Cardiac muscle cell (in vitro differentiated cells and primary cell): ENCODE results near the gene CARM1. TPM values are rescaled to one million over a fixed set of nuclear protein-coding genes. Genes with fewer than 3 reads are reported as not detected.

ENCODE experiments used
- DNase-seq, 2 donors: peaks; one replicate each; pipeline versions ENCODE4 v3.0.0 to v3.0.0-alpha.2; 2010 to 2017; ENCODE audit warnings: low read depth in 1 of 2, low spot score in 1 of 2
- H3K27ac ChIP-seq: fragments of 200-600 bp; sonication (generic); 2 replicates; pipeline ENCODE4 v1.5.1; 2016
- H3K27me3 ChIP-seq: fragments of 200-600 bp; sonication (generic); 2 replicates; pipeline ENCODE4 v1.6.0; 2016; ENCODE audit warnings: control low read depth
- H3K36me3 ChIP-seq: fragments of 200-600 bp; sonication (generic); 2 replicates; pipeline ENCODE4 v1.5.1; 2016; ENCODE audit warnings: control low read depth
- H3K4me1 ChIP-seq: fragments of 200-600 bp; sonication (generic); 2 replicates; pipeline ENCODE4 v1.8.1; 2017; ENCODE audit warnings: low read depth, mild to moderate bottlenecking, mixed run types
- H3K4me3 ChIP-seq: fragments of 200-600 bp; sonication (generic); 2 replicates; pipeline ENCODE4 v1.5.1; 2016; ENCODE audit warnings: mild to moderate bottlenecking
- H3K9me3 ChIP-seq: fragments of 200-600 bp; sonication (generic); 2 replicates; pipeline ENCODE4 v1.5.1; 2017; ENCODE audit warnings: low read depth, mild to moderate bottlenecking, control low read depth
- polyA plus RNA-seq: library from polyadenylated mRNA; unstranded; fragments of >200 nt; fragmentation: Nextera tagmentation; extraction: Ambion mirVana; gene quantifications from 2 replicates; pipeline ENCODE4 v1.2.1, GENCODE V29; 2016
- total RNA-seq: library from RNA; depleted of rRNA; stranded (reverse); fragments of >200 nt; gene quantifications from 2 replicates; pipeline ENCODE4 v1.2.3, GENCODE V29; 2016
- TF ChIP-seq, protein P1 (sequence below): IDR thresholded peaks from 2 replicates; pipeline ENCODE4 v1.5.1; 2012; ENCODE audit warnings: low read depth, mild to moderate bottlenecking, low read length

Gene CARM1
- total and polyA plus RNA-seq, 2 experiments from 2014 or later = 46.8 to 90.7 TPM

DNA sequence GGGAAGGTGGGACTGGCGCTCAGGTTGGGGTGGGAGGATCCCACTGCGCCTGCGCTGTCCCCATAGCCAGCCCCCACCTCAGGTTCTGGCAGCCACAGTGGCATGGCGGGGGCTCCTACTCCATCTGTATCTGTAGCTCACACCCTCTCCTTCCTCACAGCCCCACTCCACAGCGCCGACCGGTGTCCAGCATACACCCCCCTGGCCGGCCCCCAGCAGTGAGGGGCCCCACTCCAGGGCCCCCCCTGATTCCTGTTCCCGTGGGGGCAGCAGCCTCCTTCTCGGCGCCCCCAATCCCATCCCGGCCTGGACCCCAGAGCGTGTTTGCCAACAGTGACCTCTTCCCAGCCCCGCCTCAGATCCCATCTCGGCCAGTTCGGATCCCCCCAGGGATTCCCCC lies 41.4 kb upstream of the CARM1 start:
- TF ChIP-seq, protein P1, sequence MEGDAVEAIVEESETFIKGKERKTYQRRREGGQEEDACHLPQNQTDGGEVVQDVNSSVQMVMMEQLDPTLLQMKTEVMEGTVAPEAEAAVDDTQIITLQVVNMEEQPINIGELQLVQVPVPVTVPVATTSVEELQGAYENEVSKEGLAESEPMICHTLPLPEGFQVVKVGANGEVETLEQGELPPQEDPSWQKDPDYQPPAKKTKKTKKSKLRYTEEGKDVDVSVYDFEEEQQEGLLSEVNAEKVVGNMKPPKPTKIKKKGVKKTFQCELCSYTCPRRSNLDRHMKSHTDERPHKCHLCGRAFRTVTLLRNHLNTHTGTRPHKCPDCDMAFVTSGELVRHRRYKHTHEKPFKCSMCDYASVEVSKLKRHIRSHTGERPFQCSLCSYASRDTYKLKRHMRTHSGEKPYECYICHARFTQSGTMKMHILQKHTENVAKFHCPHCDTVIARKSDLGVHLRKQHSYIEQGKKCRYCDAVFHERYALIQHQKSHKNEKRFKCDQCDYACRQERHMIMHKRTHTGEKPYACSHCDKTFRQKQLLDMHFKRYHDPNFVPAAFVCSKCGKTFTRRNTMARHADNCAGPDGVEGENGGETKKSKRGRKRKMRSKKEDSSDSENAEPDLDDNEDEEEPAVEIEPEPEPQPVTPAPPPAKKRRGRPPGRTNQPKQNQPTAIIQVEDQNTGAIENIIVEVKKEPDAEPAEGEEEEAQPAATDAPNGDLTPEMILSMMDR = no peak
- Histone ChIP-seq H3K27me3 (no peaks in the 10 kb centered on the region), H3K4me1 (peaks cover 14% of the 10 kb centered on the region), H3K4me3 (no peak overlapping the region), H3K36me3 (peaks cover 35% of the 10 kb centered on the region), H3K27ac (peak overlapping the region; percentile 89), H3K9me3 (no peaks in the 10 kb centered on the region)
- DNase-seq = no peak

DNA sequence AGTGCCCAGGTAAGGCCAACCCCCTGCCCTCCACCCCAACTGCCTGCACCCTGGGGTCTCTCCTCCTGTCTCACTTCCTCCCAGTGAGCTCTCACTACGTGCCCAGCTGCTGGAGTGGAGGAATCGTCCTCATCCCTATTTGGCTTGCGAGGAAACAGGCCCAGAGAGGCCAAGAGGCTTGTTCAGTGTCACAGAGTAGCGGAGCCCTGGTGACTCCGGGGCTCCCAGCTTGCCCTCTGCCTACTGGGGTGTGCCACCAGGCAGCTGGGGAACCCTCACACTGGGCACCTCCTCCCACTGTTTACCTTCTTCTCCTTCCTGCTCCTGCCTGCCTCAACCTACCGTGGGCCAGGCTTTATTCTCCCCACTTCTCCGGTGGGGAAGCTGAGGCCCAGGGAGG lies 41.0 kb upstream of the CARM1 start:
- Histone ChIP-seq H3K9me3 (no peaks in the 10 kb centered on the region), H3K27ac (peak overlapping the region; percentile 89), H3K36me3 (peaks cover 31% of the 10 kb centered on the region), H3K4me1 (peaks cover 14% of the 10 kb centered on the region), H3K4me3 (no peak overlapping the region), H3K27me3 (no peaks in the 10 kb centered on the region)
- no peak for DNase-seq
- TF ChIP-seq, protein P1 = no peak

DNA sequence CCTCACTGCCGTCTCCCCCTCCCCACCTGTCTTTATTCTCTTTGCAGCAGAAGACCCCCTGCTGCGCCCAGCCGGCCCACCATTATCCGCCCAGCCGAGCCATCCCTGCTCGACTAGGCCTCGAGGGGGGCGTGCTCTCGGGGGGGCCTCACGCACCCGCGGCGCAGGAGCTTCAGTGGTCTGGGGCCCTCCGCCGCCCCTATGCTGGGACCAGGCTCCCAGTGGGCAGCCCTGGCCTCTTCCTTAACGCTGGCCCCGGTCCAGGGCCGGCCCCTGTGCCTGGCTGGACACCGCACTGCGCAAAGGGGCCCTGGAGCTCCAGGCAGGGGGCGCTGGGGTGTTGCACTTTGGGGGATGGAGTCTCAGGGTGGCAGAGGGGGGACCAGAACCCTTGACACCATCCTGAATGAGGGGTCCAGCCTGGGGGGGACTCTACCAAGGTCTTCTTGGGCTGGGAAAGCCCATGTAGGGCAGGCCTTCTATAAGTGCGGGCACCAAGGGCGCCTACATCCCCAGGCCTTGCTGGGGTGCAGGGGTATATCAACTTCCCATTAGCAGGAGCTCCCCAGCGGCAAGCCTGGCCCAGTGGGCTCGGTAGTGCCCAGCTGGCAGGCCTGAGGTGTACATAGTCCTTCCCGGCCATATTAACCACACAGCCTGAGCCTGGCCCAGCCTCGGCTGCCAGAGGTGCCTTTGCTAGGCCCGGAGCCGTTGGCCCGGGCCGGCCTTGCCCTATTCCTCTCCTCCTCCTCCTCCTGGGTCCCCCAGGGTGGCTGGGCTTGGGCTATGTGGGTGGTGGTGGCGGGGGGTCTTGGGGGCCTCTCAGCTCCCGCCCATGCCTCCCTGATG lies 40.2 kb upstream of the CARM1 start:
- Histone ChIP-seq H3K4me1 (peaks cover 14% of the 10 kb centered on the region), H3K4me3 (no peak overlapping the region), H3K9me3 (no peaks in the 10 kb centered on the region), H3K36me3 (peaks cover 27% of the 10 kb centered on the region), H3K27ac (peak overlapping the region; percentile 89), H3K27me3 (no peaks in the 10 kb centered on the region)
- no peak for DNase-seq
- TF ChIP-seq, protein P1 = no peak

DNA sequence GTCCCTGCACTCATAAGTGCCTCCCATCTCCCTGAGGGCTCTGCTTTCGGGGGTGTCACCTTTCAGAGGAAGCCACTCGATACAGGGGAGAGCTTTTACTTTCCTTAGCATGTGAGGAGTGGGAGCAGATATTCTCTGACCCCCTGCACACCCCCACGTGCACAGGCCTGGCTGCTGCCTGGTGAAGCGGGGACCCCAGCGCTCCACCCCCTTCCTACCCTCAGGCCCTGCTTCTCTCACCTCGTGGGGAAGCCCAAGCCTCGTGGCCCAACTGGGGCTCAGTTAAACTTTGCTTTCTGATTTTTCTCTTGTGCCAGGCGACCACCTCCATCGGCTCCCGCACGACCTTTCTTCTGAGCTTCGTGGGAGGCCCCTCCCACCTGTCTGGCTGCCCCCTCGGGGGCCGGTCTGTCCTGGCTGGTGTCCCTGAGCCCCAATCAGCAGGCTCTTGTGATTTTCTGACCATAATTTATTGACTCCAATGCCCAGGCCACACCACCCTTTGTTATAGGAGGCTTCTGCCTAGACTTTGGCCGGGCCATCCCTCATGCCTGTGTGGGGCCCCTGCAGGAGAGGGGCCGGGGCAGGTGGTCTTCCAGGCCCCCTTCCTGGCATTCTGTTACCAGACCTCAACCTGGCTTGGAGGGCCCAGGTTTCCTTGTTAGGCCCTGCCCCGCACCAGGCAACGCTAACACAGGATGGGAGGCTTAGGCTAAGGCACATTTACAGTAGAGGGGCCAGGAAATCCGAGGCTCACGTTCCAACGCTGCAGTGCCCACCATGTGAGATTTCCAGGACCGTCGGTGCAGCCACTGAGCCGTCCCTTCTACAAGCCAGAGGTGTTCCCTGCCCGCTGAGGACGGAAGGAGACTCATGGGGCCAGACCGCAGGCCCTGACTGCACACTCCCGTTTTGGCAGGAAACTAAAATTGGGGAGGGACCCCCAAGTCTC lies 39.1 kb upstream of the CARM1 start:
- peaks cover 14% of the 10 kb centered on the region for H3K4me1 ChIP-seq
- peak overlapping the region; percentile 89 for H3K27ac ChIP-seq
- no peak for DNase-seq
- TF ChIP-seq, protein P1 = no peak
- peaks cover 25% of the 10 kb centered on the region for H3K36me3 ChIP-seq
- H3K9me3 ChIP-seq = no peaks in the 10 kb centered on the region
- no peaks in the 10 kb centered on the region for H3K27me3 ChIP-seq
- no peak overlapping the region for H3K4me3 ChIP-seq

DNA sequence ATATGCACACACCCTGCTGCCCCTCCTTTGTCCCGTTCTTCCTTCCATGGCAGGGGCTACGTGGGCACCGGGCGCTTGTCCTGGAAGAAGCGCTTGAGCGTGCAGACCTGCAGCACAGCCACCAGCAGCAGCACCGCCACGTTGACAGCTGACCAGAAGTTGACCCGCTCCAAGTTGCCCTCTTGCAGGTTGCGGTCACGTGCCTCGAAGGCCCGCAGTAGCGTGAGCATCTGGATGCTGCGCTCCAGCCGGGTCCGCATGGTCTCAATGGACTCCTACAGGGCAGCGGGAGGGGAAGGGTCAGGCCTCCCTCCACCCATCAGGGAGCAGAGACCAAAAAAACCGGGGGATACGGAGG lies 38.4 kb upstream of the CARM1 start:
- no peak overlapping the region for H3K4me3 ChIP-seq
- H3K9me3 ChIP-seq = no peaks in the 10 kb centered on the region
- H3K27me3 ChIP-seq = no peaks in the 10 kb centered on the region
- H3K27ac ChIP-seq = peak overlapping the region; percentile 89
- TF ChIP-seq, protein P1 = no peak
- no peak for DNase-seq
- H3K36me3 ChIP-seq = peaks cover 25% of the 10 kb centered on the region
- H3K4me1 ChIP-seq = peaks cover 14% of the 10 kb centered on the region
